ENCODE data around the gene TRH.

Gene TRH

GRCh38 chr3:129978123-129978522, 3.6 kb downstream of the TRH start:
- DNase-seq (ENCODE audit: low read depth): no peak
- no peak for TF ChIP-seq CTCF (conservative IDR thresholded peaks at IDR 0.05; ENCODE audit: control insufficient read depth, insufficient read depth, low read depth, low read length)
- H3K4me3 ChIP-seq (ENCODE audit: control insufficient read depth, low read depth, low read length): no peak overlapping the region

- H3K4me3 ChIP-seq (ENCODE audit: control insufficient read depth, low read depth, low read length): no peak overlapping the region
- no peak for TF ChIP-seq CTCF (conservative IDR thresholded peaks at IDR 0.05; ENCODE audit: control insufficient read depth, insufficient read depth, low read depth, low read length)
- DNase-seq (ENCODE audit: low read depth): no peak
These were observed 5.4 kb downstream of the TRH start for GRCh38 chr3:129979905-129980304.

GRCh38 chr3:129983561-129983960, 9.0 kb downstream of the TRH start:
- no peak for TF ChIP-seq CTCF (conservative IDR thresholded peaks at IDR 0.05; ENCODE audit: control insufficient read depth, insufficient read depth, low read depth, low read length)
- no peak overlapping the region for H3K4me3 ChIP-seq (ENCODE audit: control insufficient read depth, low read depth, low read length)
- no peak for DNase-seq (ENCODE audit: low read depth)

- TF ChIP-seq CTCF (conservative IDR thresholded peaks at IDR 0.05; ENCODE audit: control insufficient read depth, insufficient read depth, low read depth, low read length): no peak
- no peak for DNase-seq (ENCODE audit: low read depth)
- H3K4me3 ChIP-seq (ENCODE audit: control insufficient read depth, low read depth, low read length): no peak overlapping the region
These were observed 9.6 kb downstream of the TRH start for GRCh38 chr3:129984125-129984524.

- no peak for DNase-seq (ENCODE audit: low read depth)
- no peak for TF ChIP-seq CTCF (conservative IDR thresholded peaks at IDR 0.05; ENCODE audit: control insufficient read depth, insufficient read depth, low read depth, low read length)
These were observed 10.6 kb downstream of the TRH start for GRCh38 chr3:129985113-129985512.

GRCh38 chr3:129988429-129988828, 13.9 kb downstream of the TRH start:
- H3K4me3 ChIP-seq (ENCODE audit: control insufficient read depth, low read depth, low read length): no peak overlapping the region
- no peak for TF ChIP-seq CTCF (conservative IDR thresholded peaks at IDR 0.05; ENCODE audit: control insufficient read depth, insufficient read depth, low read depth, low read length)
- DNase-seq (ENCODE audit: low read depth): no peak

More at GRCh38 chr3:129985113-129985512, 10.6 kb downstream of the TRH start:
- H3K4me3 ChIP-seq (ENCODE audit: control insufficient read depth, low read depth, low read length): no peak overlapping the region

- DNase-seq (ENCODE audit: low read depth): no peak
- no peak overlapping the region for H3K4me3 ChIP-seq (ENCODE audit: control insufficient read depth, low read depth, low read length)
- no peak for TF ChIP-seq CTCF (conservative IDR thresholded peaks at IDR 0.05; ENCODE audit: control insufficient read depth, insufficient read depth, low read depth, low read length)
These were observed 14.9 kb downstream of the TRH start for GRCh38 chr3:129989414-129989813.

Measured in fibroblast of mammary gland (primary cell).